WTC11 (cell line): Measurements from ENCODE around the gene CMTM4. TPM values are rescaled to one million over a fixed set of nuclear protein-coding genes. Genes with fewer than 3 reads are reported as not detected.

ENCODE experiments used
- ATAC-seq: fragments of 200-7000 bp; cut with Tn5 transposase; 2 replicates; pipeline ENCODE4 v1.10.0; 2021; ENCODE audit warnings: mild to moderate bottlenecking, moderate library complexity
- CTCF ChIA-PET: fragments of 300-600 bp; sonication (Branson Sonifier 250); formaldehyde crosslinking; loops from one replicate; lab custom pipeline; 2021; ENCODE audit warnings: antibody characterized with exemption; lab: Charles Lee
- POLR2A ChIA-PET: fragments of 350-600 bp; sonication (Branson Sonifier 250); formaldehyde crosslinking; loops from one replicate; lab custom pipeline; 2021; ENCODE audit warnings: antibody characterized with exemption; lab: Charles Lee
- DNase-seq: peaks from one replicate; pipeline ENCODE4 v3.0.0; 2021; ENCODE audit warnings: low spot score
- H3K27ac Mint-ChIP-seq: 2 replicates; pipeline ENCODE4 v1.8.0; 2021; ENCODE audit warnings: mixed read lengths
- H3K27me3 Mint-ChIP-seq: 2 replicates; pipeline ENCODE4 v1.8.0; 2021; ENCODE audit warnings: low read depth, mild to moderate bottlenecking, moderate library complexity, mixed read lengths
- H3K36me3 Mint-ChIP-seq: 2 replicates; pipeline ENCODE4 v1.8.0; 2021; ENCODE audit warnings: mixed read lengths
- H3K4me1 Mint-ChIP-seq: 2 replicates; pipeline ENCODE4 v1.8.0; 2022; ENCODE audit warnings: mixed read lengths
- H3K4me3 Mint-ChIP-seq: 2 replicates; pipeline ENCODE4 v1.8.0; 2021; ENCODE audit warnings: mild to moderate bottlenecking, moderate library complexity, mixed read lengths
- H3K9me3 Mint-ChIP-seq: 2 replicates; pipeline ENCODE4 v1.8.0; 2021; ENCODE audit warnings: mixed read lengths
- AR ChIP-seq: fragments of 250-450 bp; sonication (Bioruptor Pico); IDR thresholded peaks from 2 replicates; pipeline ENCODE4 v1.9.0; 2021; ENCODE audit warnings: mild to moderate bottlenecking
- CTCF ChIP-seq: fragments of 200-600 bp; IDR thresholded peaks from 2 replicates; pipeline ENCODE4 v1.8.0; 2022; ENCODE audit warnings: antibody characterized with exemption
- EMX1 ChIP-seq: fragments of 250-450 bp; sonication (Bioruptor Pico); IDR thresholded peaks from 2 replicates; pipeline ENCODE4 v1.8.0; 2021; ENCODE audit warnings: mild to moderate bottlenecking
- IRF2 ChIP-seq: sonication (generic); formaldehyde crosslinking; IDR thresholded peaks from 2 replicates; pipeline ENCODE4 v1.8.0; 2022; ENCODE audit warnings: low read depth, missing genetic modification reagents, borderline replicate concordance
- MAX ChIP-seq: sonication (generic); formaldehyde crosslinking; IDR thresholded peaks from 2 replicates; pipeline ENCODE4 v1.8.0; 2022; ENCODE audit warnings: mild to moderate bottlenecking, missing genetic modification reagents
- MYBL2 ChIP-seq: sonication (generic); formaldehyde crosslinking; IDR thresholded peaks from 2 replicates; pipeline ENCODE4 v1.8.1; 2023; ENCODE audit warnings: mild to moderate bottlenecking, moderate library complexity, missing genetic modification reagents
- NFYB ChIP-seq: sonication (generic); formaldehyde crosslinking; conservative IDR thresholded peaks from 2 replicates; pipeline ENCODE4 v1.8.0; 2022; ENCODE audit warnings: low read depth, missing genetic modification reagents
- SOX15 ChIP-seq: fragments of 250-450 bp; sonication (Bioruptor Pico); IDR thresholded peaks from 2 replicates; pipeline ENCODE4 v1.9.0; 2021; ENCODE audit warnings: mild to moderate bottlenecking
- SP1 ChIP-seq: sonication (generic); formaldehyde crosslinking; conservative IDR thresholded peaks from 2 replicates; pipeline ENCODE4 v1.8.1; 2022; ENCODE audit warnings: missing genetic modification reagents
- ZNF121 ChIP-seq: sonication (generic); formaldehyde crosslinking; IDR thresholded peaks from 2 replicates; pipeline ENCODE4 v1.8.0; 2023; ENCODE audit warnings: missing genetic modification reagents
- ZNF219 ChIP-seq: sonication (generic); formaldehyde crosslinking; IDR thresholded peaks from 2 replicates; pipeline ENCODE4 v1.8.0; 2023; ENCODE audit warnings: missing genetic modification reagents, mild to moderate bottlenecking, borderline replicate concordance
- ZNF423 ChIP-seq: fragments of 250-450 bp; sonication (Bioruptor Pico); IDR thresholded peaks from 2 replicates; pipeline ENCODE4 v2.1.2; 2022; ENCODE audit warnings: mild to moderate bottlenecking, moderate library complexity
- ZNF671 ChIP-seq: fragments of 250-450 bp; sonication (Bioruptor Pico); IDR thresholded peaks from 2 replicates; pipeline ENCODE4 v1.8.0; 2021; ENCODE audit warnings: mild to moderate bottlenecking
- total RNA-seq: library from RNA; stranded (reverse); gene quantifications from 3 replicates; pipeline ENCODE4 v1.2.3, GENCODE V29; 2021
- TF ChIP-seq, protein P1 (sequence below): sonication (generic); formaldehyde crosslinking; IDR thresholded peaks from 2 replicates; pipeline ENCODE4 v1.8.0; 2023; ENCODE audit warnings: mild to moderate bottlenecking, missing genetic modification reagents
- TF ChIP-seq, protein P2 (sequence below): sonication (generic); formaldehyde crosslinking; IDR thresholded peaks from 2 replicates; pipeline ENCODE4 v1.8.1; 2022; ENCODE audit warnings: missing genetic modification reagents, borderline replicate concordance
- TF ChIP-seq, protein P3 (sequence below): sonication (generic); formaldehyde crosslinking; IDR thresholded peaks from 2 replicates; pipeline ENCODE4 v1.8.1; 2023; ENCODE audit warnings: mild to moderate bottlenecking, moderate library complexity, missing genetic modification reagents
- TF ChIP-seq, protein P4 (sequence below): sonication (generic); formaldehyde crosslinking; IDR thresholded peaks from 2 replicates; pipeline ENCODE4 v1.8.1; 2022; ENCODE audit warnings: mild to moderate bottlenecking, missing genetic modification reagents, moderate library complexity, borderline replicate concordance
- TF ChIP-seq, protein P5 (sequence below): sonication (generic); formaldehyde crosslinking; IDR thresholded peaks from 2 replicates; pipeline ENCODE4 v1.8.1; 2023; ENCODE audit warnings: mild to moderate bottlenecking, missing genetic modification reagents, moderate library complexity
- TF ChIP-seq, protein P6 (sequence below): sonication (generic); formaldehyde crosslinking; IDR thresholded peaks from 2 replicates; pipeline ENCODE4 v1.8.0; 2022; ENCODE audit warnings: mild to moderate bottlenecking, missing genetic modification reagents

Gene CMTM4
- total RNA-seq, 1 experiment from 2014 or later, result 56.2 TPM

DNA sequence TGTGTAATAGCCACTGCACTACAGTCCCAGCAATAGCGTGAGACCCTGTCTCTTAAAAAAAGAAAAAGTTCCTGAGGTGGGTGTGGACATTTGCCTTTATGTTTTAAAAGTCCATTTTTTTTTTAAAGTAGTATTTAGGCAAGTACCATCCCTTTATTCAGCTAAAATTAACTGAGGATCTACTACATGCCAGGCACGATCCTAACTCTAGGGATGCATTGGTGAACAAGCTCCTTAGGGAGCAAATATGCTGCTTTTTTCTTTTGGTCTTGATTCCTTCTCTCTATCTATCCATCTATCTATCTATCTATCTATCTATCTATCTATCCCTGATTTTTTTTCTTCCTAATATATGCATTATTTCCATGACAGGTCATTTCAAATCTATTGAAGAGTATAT, 47.4 kb downstream of the CMTM4 start:
- Mint-ChIP-seq H3K27me3 (no peaks in the 10 kb centered on the region), H3K4me1 (peaks cover 22% of the 10 kb centered on the region), H3K9me3 (no peaks in the 10 kb centered on the region), H3K36me3 (no peaks in the 10 kb centered on the region), H3K4me3 (no peak overlapping the region), H3K27ac (no peak overlapping the region)
- POLR2A ChIA-PET, result no interaction called here
- TF ChIP-seq ZNF219 (CRISPR knock-in tag), result no peak
- TF ChIP-seq, protein P1, sequence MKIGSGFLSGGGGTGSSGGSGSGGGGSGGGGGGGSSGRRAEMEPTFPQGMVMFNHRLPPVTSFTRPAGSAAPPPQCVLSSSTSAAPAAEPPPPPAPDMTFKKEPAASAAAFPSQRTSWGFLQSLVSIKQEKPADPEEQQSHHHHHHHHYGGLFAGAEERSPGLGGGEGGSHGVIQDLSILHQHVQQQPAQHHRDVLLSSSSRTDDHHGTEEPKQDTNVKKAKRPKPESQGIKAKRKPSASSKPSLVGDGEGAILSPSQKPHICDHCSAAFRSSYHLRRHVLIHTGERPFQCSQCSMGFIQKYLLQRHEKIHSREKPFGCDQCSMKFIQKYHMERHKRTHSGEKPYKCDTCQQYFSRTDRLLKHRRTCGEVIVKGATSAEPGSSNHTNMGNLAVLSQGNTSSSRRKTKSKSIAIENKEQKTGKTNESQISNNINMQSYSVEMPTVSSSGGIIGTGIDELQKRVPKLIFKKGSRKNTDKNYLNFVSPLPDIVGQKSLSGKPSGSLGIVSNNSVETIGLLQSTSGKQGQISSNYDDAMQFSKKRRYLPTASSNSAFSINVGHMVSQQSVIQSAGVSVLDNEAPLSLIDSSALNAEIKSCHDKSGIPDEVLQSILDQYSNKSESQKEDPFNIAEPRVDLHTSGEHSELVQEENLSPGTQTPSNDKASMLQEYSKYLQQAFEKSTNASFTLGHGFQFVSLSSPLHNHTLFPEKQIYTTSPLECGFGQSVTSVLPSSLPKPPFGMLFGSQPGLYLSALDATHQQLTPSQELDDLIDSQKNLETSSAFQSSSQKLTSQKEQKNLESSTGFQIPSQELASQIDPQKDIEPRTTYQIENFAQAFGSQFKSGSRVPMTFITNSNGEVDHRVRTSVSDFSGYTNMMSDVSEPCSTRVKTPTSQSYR (CRISPR knock-in tag), result no peak
- TF ChIP-seq EMX1 (CRISPR knock-in tag), result no peak
- no peak for TF ChIP-seq NFYB
- TF ChIP-seq, protein P2, sequence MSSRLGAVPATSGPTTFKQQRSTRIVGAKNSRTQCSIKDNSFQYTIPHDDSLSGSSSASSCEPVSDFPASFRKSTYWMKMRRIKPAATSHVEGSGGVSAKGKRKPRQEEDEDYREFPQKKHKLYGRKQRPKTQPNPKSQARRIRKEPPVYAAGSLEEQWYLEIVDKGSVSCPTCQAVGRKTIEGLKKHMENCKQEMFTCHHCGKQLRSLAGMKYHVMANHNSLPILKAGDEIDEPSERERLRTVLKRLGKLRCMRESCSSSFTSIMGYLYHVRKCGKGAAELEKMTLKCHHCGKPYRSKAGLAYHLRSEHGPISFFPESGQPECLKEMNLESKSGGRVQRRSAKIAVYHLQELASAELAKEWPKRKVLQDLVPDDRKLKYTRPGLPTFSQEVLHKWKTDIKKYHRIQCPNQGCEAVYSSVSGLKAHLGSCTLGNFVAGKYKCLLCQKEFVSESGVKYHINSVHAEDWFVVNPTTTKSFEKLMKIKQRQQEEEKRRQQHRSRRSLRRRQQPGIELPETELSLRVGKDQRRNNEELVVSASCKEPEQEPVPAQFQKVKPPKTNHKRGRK (CRISPR knock-in tag), result no peak
- TF ChIP-seq, protein P3, sequence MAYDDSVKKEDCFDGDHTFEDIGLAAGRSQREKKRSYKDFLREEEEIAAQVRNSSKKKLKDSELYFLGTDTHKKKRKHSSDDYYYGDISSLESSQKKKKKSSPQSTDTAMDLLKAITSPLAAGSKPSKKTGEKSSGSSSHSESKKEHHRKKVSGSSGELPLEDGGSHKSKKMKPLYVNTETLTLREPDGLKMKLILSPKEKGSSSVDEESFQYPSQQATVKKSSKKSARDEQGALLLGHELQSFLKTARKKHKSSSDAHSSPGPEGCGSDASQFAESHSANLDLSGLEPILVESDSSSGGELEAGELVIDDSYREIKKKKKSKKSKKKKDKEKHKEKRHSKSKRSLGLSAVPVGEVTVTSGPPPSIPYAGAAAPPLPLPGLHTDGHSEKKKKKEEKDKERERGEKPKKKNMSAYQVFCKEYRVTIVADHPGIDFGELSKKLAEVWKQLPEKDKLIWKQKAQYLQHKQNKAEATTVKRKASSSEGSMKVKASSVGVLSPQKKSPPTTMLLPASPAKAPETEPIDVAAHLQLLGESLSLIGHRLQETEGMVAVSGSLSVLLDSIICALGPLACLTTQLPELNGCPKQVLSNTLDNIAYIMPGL (CRISPR knock-in tag), result no peak
- no peak for TF ChIP-seq ZNF671 (CRISPR knock-in tag)
- TF ChIP-seq, protein P4, sequence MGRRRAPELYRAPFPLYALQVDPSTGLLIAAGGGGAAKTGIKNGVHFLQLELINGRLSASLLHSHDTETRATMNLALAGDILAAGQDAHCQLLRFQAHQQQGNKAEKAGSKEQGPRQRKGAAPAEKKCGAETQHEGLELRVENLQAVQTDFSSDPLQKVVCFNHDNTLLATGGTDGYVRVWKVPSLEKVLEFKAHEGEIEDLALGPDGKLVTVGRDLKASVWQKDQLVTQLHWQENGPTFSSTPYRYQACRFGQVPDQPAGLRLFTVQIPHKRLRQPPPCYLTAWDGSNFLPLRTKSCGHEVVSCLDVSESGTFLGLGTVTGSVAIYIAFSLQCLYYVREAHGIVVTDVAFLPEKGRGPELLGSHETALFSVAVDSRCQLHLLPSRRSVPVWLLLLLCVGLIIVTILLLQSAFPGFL (CRISPR knock-in tag), result no peak
- TF ChIP-seq MAX, result no peak
- no peak for TF ChIP-seq ZNF423 (CRISPR knock-in tag)
- no peak for TF ChIP-seq MYBL2 (CRISPR knock-in tag)
- TF ChIP-seq ZNF121 (CRISPR knock-in tag), result no peak
- TF ChIP-seq, protein P5, sequence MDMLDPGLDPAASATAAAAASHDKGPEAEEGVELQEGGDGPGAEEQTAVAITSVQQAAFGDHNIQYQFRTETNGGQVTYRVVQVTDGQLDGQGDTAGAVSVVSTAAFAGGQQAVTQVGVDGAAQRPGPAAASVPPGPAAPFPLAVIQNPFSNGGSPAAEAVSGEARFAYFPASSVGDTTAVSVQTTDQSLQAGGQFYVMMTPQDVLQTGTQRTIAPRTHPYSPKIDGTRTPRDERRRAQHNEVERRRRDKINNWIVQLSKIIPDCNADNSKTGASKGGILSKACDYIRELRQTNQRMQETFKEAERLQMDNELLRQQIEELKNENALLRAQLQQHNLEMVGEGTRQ (CRISPR knock-in tag), result no peak
- no peak for TF ChIP-seq SP1 (CRISPR knock-in tag)
- no peak for TF ChIP-seq SOX15 (CRISPR knock-in tag)
- no peak for TF ChIP-seq AR (CRISPR knock-in tag)
- no peak for TF ChIP-seq CTCF
- TF ChIP-seq, protein P6, sequence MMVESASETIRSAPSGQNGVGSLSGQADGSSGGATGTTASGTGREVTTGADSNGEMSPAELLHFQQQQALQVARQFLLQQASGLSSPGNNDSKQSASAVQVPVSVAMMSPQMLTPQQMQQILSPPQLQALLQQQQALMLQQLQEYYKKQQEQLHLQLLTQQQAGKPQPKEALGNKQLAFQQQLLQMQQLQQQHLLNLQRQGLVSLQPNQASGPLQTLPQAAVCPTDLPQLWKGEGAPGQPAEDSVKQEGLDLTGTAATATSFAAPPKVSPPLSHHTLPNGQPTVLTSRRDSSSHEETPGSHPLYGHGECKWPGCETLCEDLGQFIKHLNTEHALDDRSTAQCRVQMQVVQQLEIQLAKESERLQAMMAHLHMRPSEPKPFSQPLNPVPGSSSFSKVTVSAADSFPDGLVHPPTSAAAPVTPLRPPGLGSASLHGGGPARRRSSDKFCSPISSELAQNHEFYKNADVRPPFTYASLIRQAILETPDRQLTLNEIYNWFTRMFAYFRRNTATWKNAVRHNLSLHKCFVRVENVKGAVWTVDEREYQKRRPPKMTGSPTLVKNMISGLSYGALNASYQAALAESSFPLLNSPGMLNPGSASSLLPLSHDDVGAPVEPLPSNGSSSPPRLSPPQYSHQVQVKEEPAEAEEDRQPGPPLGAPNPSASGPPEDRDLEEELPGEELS (CRISPR knock-in tag), result no peak
- no peak for TF ChIP-seq IRF2 (CRISPR knock-in tag)
- CTCF ChIA-PET, result interaction anchor here (1.2 to 1.6 kb wide), 2 partner anchors 10 to 12 kb away, joined by 3 to 4 read pairs; no protein-coding TSS in a partner anchor
- ATAC-seq, result no peak
- no peak for DNase-seq
